IMR-90 (cell line): ENCODE results near the gene PIP5K1B. TPM values are rescaled to one million over a fixed set of nuclear protein-coding genes. Genes with fewer than 3 reads are reported as not detected.

Source experiments
- ATAC-seq: fragments of 200-7000 bp; cut with Tn5 transposase; 2 replicates; pipeline ENCODE4 v1.9.1; 2020; ENCODE audit warnings: low read depth, mild to moderate bottlenecking, moderate library complexity
- BruUV-seq: library from RNA; stranded (reverse); fragments of 400-500 nt; replicated peaks from 2 replicates; lab custom pipeline; 2021; lab: Mats Ljungman, UMichigan
- CTCF ChIA-PET: fragments of 300-600 bp; formaldehyde crosslinking; extraction: SDS; loops from one replicate; lab custom pipeline; 2021; ENCODE audit warnings: antibody characterized with exemption; lab: Yijun Ruan, JAX
- POLR2A ChIA-PET: fragments of 300-600 bp; sonication (Branson Sonifier 250); formaldehyde crosslinking; loops from one replicate; lab custom pipeline; 2022; ENCODE audit warnings: antibody characterized with exemption; ENCODE audit not compliant: unreplicated experiment; lab: Charles Lee
- DNase-seq: peaks from one replicate; pipeline ENCODE4 v3.0.0; 2013
- H2AFZ ChIP-seq: replicated peaks from 2 replicates; pipeline ENCODE3; 2013; ENCODE audit warnings: low read length, mild to moderate bottlenecking; ENCODE audit not compliant: poor library complexity
- H2AK5ac ChIP-seq: 2 replicates; pipeline ENCODE4 v1.6.1; 2013; ENCODE audit warnings: low read depth, low read length, inconsistent platforms
- H2AK9ac ChIP-seq: replicated peaks from 2 replicates; pipeline ENCODE3; 2013; ENCODE audit warnings: mild to moderate bottlenecking, low read depth, low read length, moderate library complexity; ENCODE audit not compliant: poor library complexity
- H2BK120ac ChIP-seq: 2 replicates; pipeline ENCODE4 v1.6.1; 2013; ENCODE audit warnings: low read depth, low read length, inconsistent platforms
- H2BK15ac ChIP-seq: 3 replicates; pipeline ENCODE4 v1.6.1; 2013; ENCODE audit warnings: low read depth, low read length, inconsistent platforms
- H2BK20ac ChIP-seq: 2 replicates; pipeline ENCODE4 v1.6.1; 2013; ENCODE audit warnings: low read depth, mild to moderate bottlenecking, inconsistent platforms, low read length, moderate library complexity
- H2BK5ac ChIP-seq: 2 replicates; pipeline ENCODE4 v1.6.1; 2013; ENCODE audit warnings: mild to moderate bottlenecking, low read depth, low read length, inconsistent platforms; ENCODE audit not compliant: poor library complexity, severe bottlenecking
- H3K14ac ChIP-seq: replicated peaks from 2 replicates; pipeline ENCODE4 v1.6.1; 2013; ENCODE audit warnings: low read depth, low read length, inconsistent platforms
- H3K18ac ChIP-seq: 2 replicates; pipeline ENCODE4 v1.6.1; 2013; ENCODE audit warnings: low read depth, low read length, control low read depth
- H3K23ac ChIP-seq: 2 replicates; pipeline ENCODE4 v1.6.1; 2013; ENCODE audit warnings: low read depth, low read length, inconsistent platforms
- H3K27ac ChIP-seq: 2 replicates; pipeline ENCODE4 v1.5.1; 2013; ENCODE audit warnings: mild to moderate bottlenecking, control low read depth, low read length; ENCODE audit not compliant: insufficient read depth
- H3K27me3 ChIP-seq: 2 replicates; pipeline ENCODE4 v1.6.1; 2013; ENCODE audit warnings: low read length; ENCODE audit not compliant: control insufficient read depth, insufficient read depth
- H3K36me3 ChIP-seq: 2 replicates; pipeline ENCODE4 v1.6.1; 2013; ENCODE audit warnings: low read length, mixed read lengths; ENCODE audit not compliant: control insufficient read depth, insufficient read depth
- H3K4ac ChIP-seq: 2 replicates; pipeline ENCODE4 v1.6.1; 2013; ENCODE audit warnings: low read depth, low read length, inconsistent platforms
- H3K4me1 ChIP-seq: 2 replicates; pipeline ENCODE4 v1.6.1; 2013; ENCODE audit warnings: low read length, mixed read lengths; ENCODE audit not compliant: control insufficient read depth, insufficient read depth
- H3K4me2 ChIP-seq: 2 replicates; pipeline ENCODE4 v1.6.1; 2013; ENCODE audit warnings: low read depth, mild to moderate bottlenecking, control low read depth, low read length, moderate library complexity
- H3K4me3 ChIP-seq: 2 replicates; pipeline ENCODE4 v1.5.1; 2013; ENCODE audit warnings: low read depth, mild to moderate bottlenecking, control low read depth, low read length, moderate library complexity; ENCODE audit not compliant: insufficient read depth
- H3K56ac ChIP-seq: 2 replicates; pipeline ENCODE4 v1.6.1; 2013; ENCODE audit warnings: low read length, inconsistent platforms; ENCODE audit not compliant: insufficient read depth; ENCODE audit errors: extremely low read depth
- H3K79me1 ChIP-seq, 2 experiments: 2 replicates each; pipeline ENCODE4 v1.6.1; 2013; ENCODE audit warnings: low read length in 2 of 2, inconsistent platforms in 1 of 2, low read depth in 1 of 2
- H3K9ac ChIP-seq: 2 replicates; pipeline ENCODE4 v1.6.1; 2013; ENCODE audit warnings: low read depth, low read length, control low read depth
- H3K9me1 ChIP-seq: 2 replicates; pipeline ENCODE4 v1.6.1; 2013; ENCODE audit warnings: low read length, inconsistent platforms; ENCODE audit not compliant: insufficient read depth
- H3K9me3 ChIP-seq: 2 replicates; pipeline ENCODE4 v1.6.1; 2013; ENCODE audit warnings: low read length; ENCODE audit not compliant: control insufficient read depth, insufficient read depth
- H4K20me1 ChIP-seq: 2 replicates; pipeline ENCODE4 v1.6.1; 2013; ENCODE audit warnings: low read length, inconsistent platforms; ENCODE audit not compliant: insufficient read depth
- H4K5ac ChIP-seq: 2 replicates; pipeline ENCODE4 v1.6.1; 2013; ENCODE audit warnings: mild to moderate bottlenecking, low read depth, low read length, control low read depth
- H4K8ac ChIP-seq, 2 experiments: 2 replicates each; pipeline ENCODE4 v1.6.1; 2013; ENCODE audit warnings: low read depth in 2 of 2, low read length in 2 of 2, control low read depth in 1 of 2, inconsistent platforms in 1 of 2
- H4K91ac ChIP-seq: 2 replicates; pipeline ENCODE4 v1.6.1; 2013; ENCODE audit warnings: low read depth, low read length, inconsistent platforms; ENCODE audit not compliant: insufficient read depth
- BHLHE40 ChIP-seq: fragments of 150-350 bp; IDR thresholded peaks from 2 replicates; pipeline ENCODE4 v1.6.1; 2016; ENCODE audit warnings: mild to moderate bottlenecking, low read depth, low read length
- CHD1 ChIP-seq: IDR thresholded peaks from 2 replicates; pipeline ENCODE4 v1.6.1; 2012; ENCODE audit warnings: low read depth, low read length, improper control_type of control experiment
- MAZ ChIP-seq: IDR thresholded peaks from 2 replicates; pipeline ENCODE4 v1.6.1; 2012; ENCODE audit warnings: low read depth, mild to moderate bottlenecking, low read length, improper control_type of control experiment, moderate library complexity, borderline replicate concordance
- MXI1 ChIP-seq: IDR thresholded peaks from 2 replicates; pipeline ENCODE4 v1.6.1; 2012; ENCODE audit warnings: low read depth, mild to moderate bottlenecking, low read length, moderate library complexity, borderline replicate concordance
- RAD21 ChIP-seq: IDR thresholded peaks from 2 replicates; pipeline ENCODE4 v1.6.1; 2012; ENCODE audit warnings: low read length, improper control_type of control experiment
- RFX5 ChIP-seq: IDR thresholded peaks from 2 replicates; pipeline ENCODE4 v1.8.0; 2012; ENCODE audit warnings: low read depth, mild to moderate bottlenecking, low read length, moderate library complexity
- SMC3 ChIP-seq: fragments of 150-350 bp; IDR thresholded peaks from 2 replicates; pipeline ENCODE4 v1.6.1; 2016; ENCODE audit warnings: low read depth, mild to moderate bottlenecking, antibody characterized with exemption, low read length, moderate library complexity
- WGBS, 2 experiments: methylation state at CpG; one replicate each; pipeline versions ENCODE4 v1.1.5 to v1.1.7; 2013; ENCODE audit warnings: missing lambda C conversion rate in 2 of 2; ENCODE audit not compliant: insufficient read length in 1 of 2; ENCODE audit errors: extremely low coverage in 2 of 2; 5-methylcytosine and 5-hydroxymethylcytosine counted together
- dilution Hi-C: fragments of 300-500 bp; cut with HindIII; formaldehyde crosslinking; loops from one replicate; pipeline ENCODE4 v1.14.3; 2018; ENCODE audit warnings: low sequenced_read_pairs; ENCODE audit not compliant: unreplicated experiment
- in situ Hi-C: fragments of 300-500 bp; cut with MboI; formaldehyde crosslinking; loops from 3 replicates; pipeline ENCODE4 v1.14.3; 2019; ENCODE audit warnings: low sequenced_read_pairs, inconsistent platforms, mixed read lengths
- intact Hi-C: fragments of 100-400 bp; cut with micrococcal nuclease; formaldehyde crosslinking; loops from 2 replicates; pipeline ENCODE4 v1.10.0; 2022
- microRNA-seq, 2 experiments: library from miRNA; stranded (forward) in 1 of 2; unstranded in 1 of 2; fragments of 10-50 nt in 1 of 2; fragments of <30 nt in 1 of 2; gene quantifications in 1 of 2; microRNA quantifications in 1 of 2; one replicate each; pipeline versions ENCODE3 to v1.1.0; 2013 to 2020; ENCODE audit not compliant: insufficient read depth in 1 of 2, insufficient read length in 1 of 2, unreplicated experiment in 1 of 2
- polyA plus RNA-seq, 3 experiments: library from polyadenylated mRNA; depleted of rRNA; stranded (reverse); fragments of >200 nt; gene quantifications; 2 replicates each; pipeline ENCODE4 v1.2.3, GENCODE V29; 2012; ENCODE audit warnings: low replicate concordance in 1 of 3
- small RNA-seq, 5 experiments: library from RNA; depleted of rRNA; stranded (forward); fragments of <200 nt; gene quantifications; one replicate each; pipeline ENCODE3, GENCODE V24; 2012
- total RNA-seq: library from RNA; depleted of rRNA; stranded (reverse); fragments of >200 nt; gene quantifications from 2 replicates; pipeline ENCODE4 v1.2.3, GENCODE V29; 2012; rRNA removed

The PIP5K1B gene
- total and polyA plus RNA-seq, 2 of the 4 experiments (the other 2 are of a cell fraction), result not detected

- Histone ChIP-seq H3K27ac (no peak overlapping the region), H4K20me1 (no peaks in the 10 kb centered on the region; the same call in 1 of the 2 replicates), H2BK120ac (no peak overlapping the region), H4K5ac (no peak overlapping the region), H3K4ac (no peak overlapping the region), H3K9ac (no peak overlapping the region), H3K36me3 (peaks cover 4% of the 10 kb centered on the region; the same call in 1 of the 2 replicates), H3K9me1 (peaks cover 2% of the 10 kb centered on the region; the same call in 1 of the 2 replicates), H2BK5ac (no peak overlapping the region), H4K8ac (no peak overlapping the region), H2BK20ac (no peak overlapping the region), H3K4me2 (no peak overlapping the region), H2AFZ (no peak overlapping the region), H3K4me1 (peaks cover 3% of the 10 kb centered on the region; the same call in 1 of the 2 replicates), H3K23ac (no peak overlapping the region), H3K18ac (no peak overlapping the region), H3K4me3 (no peak overlapping the region), H3K9me3 (no peaks in the 10 kb centered on the region), H3K14ac (no peak overlapping the region), H3K79me1 (peaks cover 5 to 8% of the 10 kb centered on the region in 2 experiments; a peak in 3 of 4 replicates), H2AK9ac (no peak overlapping the region), H2AK5ac (no peak overlapping the region), H2BK15ac (no peak overlapping the region), H3K56ac (no peak overlapping the region), H3K27me3 (no peaks in the 10 kb centered on the region), H4K91ac (no peak overlapping the region)
- ATAC-seq, result no peak
- BruUV-seq, result no TSS peak
- POLR2A ChIA-PET, result no interaction called here
- intact Hi-C loops (loop anchor here (10.0 kb wide), 1 partner anchor 317 kb away; no protein-coding TSS in a partner anchor), dilution Hi-C loops (no loop called here), in situ Hi-C loops (loop anchor here (5.0 to 25.0 kb wide), 2 partner anchors 139 to 504 kb away; no protein-coding TSS in a partner anchor)
- CTCF ChIA-PET, result interaction anchor here (7.0 kb wide), 1 partner anchor 136 kb away, joined by 47 read pairs; no protein-coding TSS in a partner anchor
- TF ChIP-seq SMC3 (no peak), RAD21 (no peak), BHLHE40 (no peak), CHD1 (no peak), RFX5 (no peak), MXI1 (no peak), MAZ (no peak)
- DNase-seq, result no peak
- WGBS, 2 experiments, result no CpG with 5 or more reads among the region's 2 CpGs
Observed at GRCh38 chr9:69058101-69058500, 353.1 kb downstream of the PIP5K1B start.

Small RNA genes within 50 kb of the gene (microRNA-seq; reads per million reads assigned to microRNA genes)
- gene RNU6-820P (ENCODE audit: insufficient read depth, insufficient read length), result not detected

Small RNA genes within 50 kb of the gene (small RNA-seq; reads per million reads assigned to genes)
- gene RNU6-820P, result 0 to 2.4 (median 0.08) reads per million in 5 experiments

Other genes with a start within 250 kb of the PIP5K1B start
- gene TMEM252, start 164.4 kb upstream of the PIP5K1B start, total RNA-seq, result not detected in 2 replicates
- not detected in 2 replicates for gene TMEM252, start 164.4 kb upstream of the PIP5K1B start, polyA plus RNA-seq (2012; rRNA removed)